Inflammatory macrophage treated with lipopolysaccharide for 4 hours (primary cell): Measurements from ENCODE around the gene CLC.
"Not testable (repeated sequence)": the region's sequence is repeated elsewhere in the genome, so short reads cannot be mapped to it uniquely, and the experiment has no call there.

Experiments
- DNase-seq: peaks from one replicate; pipeline ENCODE4 v3.0.0-alpha.2; 2020

CLC gene

GRCh38 chr19:39727070-39727800, 10.6 kb downstream of the CLC start:
- no peak for DNase-seq

- no peak for DNase-seq
Observed at GRCh38 chr19:39725995-39726394, 11.8 kb downstream of the CLC start.

- not testable (repeated sequence) for DNase-seq
Observed at GRCh38 chr19:39720144-39720543, 17.7 kb downstream of the CLC start.

- no peak for DNase-seq
Observed at GRCh38 chr19:39710333-39710890, 27.4 kb downstream of the CLC start.

- no peak for DNase-seq
Observed at GRCh38 chr19:39709026-39709872, 28.6 kb downstream of the CLC start.

- no peak for DNase-seq
Observed at GRCh38 chr19:39708594-39708993, 29.2 kb downstream of the CLC start.

- peak; percentile 51 for DNase-seq
Observed at GRCh38 chr19:39705578-39706188, 32.1 kb downstream of the CLC start.

GRCh38 chr19:39704181-39705044, 33.4 kb downstream of the CLC start, which contains the start of gene LGALS14:
TSS of gene LGALS14 (plus strand) at chr19:39704481. CDS start at chr19:39704529, 48 bp downstream.
- DNase-seq: no peak

- DNase-seq: no peak
Observed at GRCh38 chr19:39701291-39701690, 36.5 kb downstream of the CLC start.

GRCh38 chr19:39698535-39698934, 39.3 kb downstream of the CLC start:
- no peak for DNase-seq

- DNase-seq: no peak
Observed at GRCh38 chr19:39696387-39696786, 41.4 kb downstream of the CLC start.

GRCh38 chr19:39695759-39696158, 42.1 kb downstream of the CLC start:
- no peak for DNase-seq

GRCh38 chr19:39692822-39693221, 45.0 kb downstream of the CLC start:
- no peak for DNase-seq

- no peak for DNase-seq
Observed at GRCh38 chr19:39692166-39692565, 45.7 kb downstream of the CLC start.

GRCh38 chr19:39688637-39689036, 49.2 kb downstream of the CLC start:
- not testable (repeated sequence) for DNase-seq

- DNase-seq: peak; percentile 22
Observed at GRCh38 chr19:39686739-39687138, 51.1 kb downstream of the CLC start.

GRCh38 chr19:39684267-39684666, 53.6 kb downstream of the CLC start:
- peak; percentile 10 for DNase-seq

GRCh38 chr19:39681416-39681815, 56.4 kb downstream of the CLC start:
- no peak for DNase-seq
